Measurements from ENCODE around the gene CXCL14. TPM values are rescaled to one million over a fixed set of nuclear protein-coding genes. Genes with fewer than 3 reads are reported as not detected.

Gene CXCL14
- total RNA-seq, 2 donors from 2014 or later, result 0.20 to 0.44 TPM

DNA sequence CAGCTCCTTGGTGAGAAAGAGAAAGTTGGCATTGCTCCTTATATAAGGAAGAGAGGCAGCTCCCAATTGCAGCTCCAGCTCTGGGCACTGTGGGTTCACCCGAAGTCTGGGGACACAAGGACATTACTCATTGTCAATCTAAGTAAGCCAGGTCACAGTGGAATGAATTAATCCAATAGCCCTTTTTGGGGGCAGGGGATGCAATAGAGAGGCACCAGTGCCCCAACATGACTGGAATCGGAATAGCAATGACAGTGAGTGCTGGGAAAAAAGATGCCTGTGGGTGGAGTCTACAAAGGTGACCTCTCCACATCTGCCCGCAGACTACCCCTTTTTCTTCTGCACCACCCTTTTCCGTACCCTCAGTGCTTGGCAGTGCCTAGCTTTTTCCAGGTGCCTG lies 31.9 kb downstream of the CXCL14 start:
- Mint-ChIP-seq H3K27me3 (ENCODE audit: insufficient read depth) (peaks cover 99% of the 10 kb centered on the region), H3K27ac (no peak overlapping the region), H3K36me3 (ENCODE audit: low read depth) (no peaks in the 10 kb centered on the region), H3K4me3 (no peak overlapping the region), H3K4me1 (peaks cover 28% of the 10 kb centered on the region), H3K9me3 (no peaks in the 10 kb centered on the region)
- Histone ChIP-seq H3K36me3 (ENCODE audit: control insufficient read depth, insufficient read depth, low read length) (no peaks in the 10 kb centered on the region), H3K9ac (ENCODE audit: extremely low read depth, low read length, poor library complexity, severe bottlenecking) (no peak overlapping the region), H3K27me3 (ENCODE audit: control insufficient read depth, insufficient read depth, low read length, poor library complexity, severe bottlenecking) (peaks cover 97% of the 10 kb centered on the region), H3K27ac (ENCODE audit: low read depth, low read length) (no peak overlapping the region), H3K4me3 (ENCODE audit: low read length) (no peak overlapping the region), H3K4me1 (ENCODE audit: control insufficient read depth, insufficient read depth, low read length) (peaks cover 6% of the 10 kb centered on the region), H3K9me3 (ENCODE audit: control insufficient read depth, low read length) (no peaks in the 10 kb centered on the region)
- WGBS, 2 experiments (ENCODE audit: insufficient coverage in 1 of 2, insufficient read length in 1 of 2), result 26 to 46% methylated on average over 3 to 4 of the region's 4 CpGs
- peak; percentile 19 for TF ChIP-seq CTCF (conservative IDR thresholded peaks at IDR 0.05)
- no peak for DNase-seq

DNA sequence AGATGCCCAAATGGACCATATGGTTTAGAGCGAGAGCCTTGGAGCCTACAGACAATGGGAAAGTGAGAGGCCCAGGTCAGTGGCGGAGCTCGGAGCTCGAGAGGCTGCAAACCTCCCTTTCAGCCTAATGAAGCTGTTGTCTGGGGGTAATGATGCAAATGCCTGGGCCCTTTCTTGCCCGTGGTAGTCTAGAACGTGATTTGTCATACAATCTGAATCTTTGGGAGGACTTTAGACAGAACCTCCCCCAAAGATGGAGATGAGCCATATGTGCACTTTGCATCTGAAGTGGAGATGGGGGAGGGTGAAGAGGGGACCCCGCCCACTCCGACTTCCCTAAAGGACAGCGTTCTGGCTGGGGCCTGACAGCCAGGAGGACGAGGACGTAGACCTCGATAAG lies 32.7 kb downstream of the CXCL14 start:
- peaks cover 100% of the 10 kb centered on the region for H3K27me3 ChIP-seq (ENCODE audit: control insufficient read depth, insufficient read depth, low read length, poor library complexity, severe bottlenecking)
- Mint-ChIP-seq H3K4me1 (peaks cover 28% of the 10 kb centered on the region), H3K27ac (no peak overlapping the region), H3K36me3 (ENCODE audit: low read depth) (no peaks in the 10 kb centered on the region), H3K9me3 (no peaks in the 10 kb centered on the region), H3K27me3 (ENCODE audit: insufficient read depth) (peaks cover 99% of the 10 kb centered on the region), H3K4me3 (no peak overlapping the region)
- H3K27ac ChIP-seq (ENCODE audit: low read depth, low read length), result no peak overlapping the region
- no peak for DNase-seq
- H3K4me1 ChIP-seq (ENCODE audit: control insufficient read depth, insufficient read depth, low read length), result peaks cover 6% of the 10 kb centered on the region
- no peak for TF ChIP-seq CTCF (conservative IDR thresholded peaks at IDR 0.05)
- H3K9ac ChIP-seq (ENCODE audit: extremely low read depth, low read length, poor library complexity, severe bottlenecking), result no peak overlapping the region
- H3K9me3 ChIP-seq (ENCODE audit: control insufficient read depth, low read length), result no peaks in the 10 kb centered on the region
- no peak overlapping the region for H3K4me3 ChIP-seq (ENCODE audit: low read length)
- H3K36me3 ChIP-seq (ENCODE audit: control insufficient read depth, insufficient read depth, low read length), result no peaks in the 10 kb centered on the region
- 23 to 25% methylated on average over 8 to 12 of the region's 12 CpGs for WGBS, 2 experiments (ENCODE audit: insufficient coverage in 1 of 2, insufficient read length in 1 of 2)

DNA sequence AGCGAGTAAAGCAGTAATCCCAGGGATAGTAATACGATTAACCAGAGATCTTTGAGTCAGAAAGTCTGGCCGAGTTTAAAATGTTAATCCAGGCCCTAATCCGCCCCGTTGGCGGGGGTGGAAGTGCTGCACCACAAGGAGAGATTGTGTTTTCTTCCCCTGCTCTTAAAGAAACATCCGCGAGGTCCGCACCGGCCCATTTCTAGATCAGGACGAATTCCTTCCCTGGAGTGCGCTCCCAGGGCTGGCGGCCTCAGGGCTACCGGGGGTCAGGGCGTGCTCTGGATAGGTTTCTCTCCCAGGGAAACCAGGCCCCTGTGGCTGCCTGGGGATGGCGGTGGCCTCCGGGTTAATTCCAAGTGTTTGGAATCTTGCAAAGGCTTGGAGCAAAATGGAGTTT lies 33.7 kb downstream of the CXCL14 start:
- Histone ChIP-seq H3K36me3 (ENCODE audit: control insufficient read depth, insufficient read depth, low read length) (no peaks in the 10 kb centered on the region), H3K27ac (ENCODE audit: low read depth, low read length) (no peak overlapping the region), H3K4me3 (ENCODE audit: low read length) (no peak overlapping the region), H3K27me3 (ENCODE audit: control insufficient read depth, insufficient read depth, low read length, poor library complexity, severe bottlenecking) (peaks cover 100% of the 10 kb centered on the region), H3K9ac (ENCODE audit: extremely low read depth, low read length, poor library complexity, severe bottlenecking) (no peak overlapping the region), H3K9me3 (ENCODE audit: control insufficient read depth, low read length) (no peaks in the 10 kb centered on the region), H3K4me1 (ENCODE audit: control insufficient read depth, insufficient read depth, low read length) (peaks cover 6% of the 10 kb centered on the region)
- Mint-ChIP-seq H3K27ac (no peak overlapping the region), H3K4me3 (peak overlapping the region; percentile 41), H3K9me3 (no peaks in the 10 kb centered on the region), H3K36me3 (ENCODE audit: low read depth) (no peaks in the 10 kb centered on the region), H3K4me1 (peaks cover 28% of the 10 kb centered on the region), H3K27me3 (ENCODE audit: insufficient read depth) (peaks cover 99% of the 10 kb centered on the region)
- 3 to 4% methylated on average over 11 to 17 of the region's 17 CpGs for WGBS, 2 experiments (ENCODE audit: insufficient coverage in 1 of 2, insufficient read length in 1 of 2)
- no peak for TF ChIP-seq CTCF (conservative IDR thresholded peaks at IDR 0.05)
- DNase-seq, result peak; percentile 62
